ENCODE data around the gene PSMD10.

The PSMD10 gene, protein sequence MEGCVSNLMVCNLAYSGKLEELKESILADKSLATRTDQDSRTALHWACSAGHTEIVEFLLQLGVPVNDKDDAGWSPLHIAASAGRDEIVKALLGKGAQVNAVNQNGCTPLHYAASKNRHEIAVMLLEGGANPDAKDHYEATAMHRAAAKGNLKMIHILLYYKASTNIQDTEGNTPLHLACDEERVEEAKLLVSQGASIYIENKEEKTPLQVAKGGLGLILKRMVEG

GRCh38 chrX:108091264-108091877 is at the start of gene PSMD10, which contains the start of gene ATG4A:
PSMD10 (minus strand) TSS chrX:108091542; CDS start chrX:108091520, 22 bp downstream.
ATG4A (plus strand) TSS chrX:108091778; CDS start chrX:108091827, 49 bp downstream.
- peak; percentile 94 for DNase-seq

GRCh38 chrX:108138814-108139702 is 47.7 kb upstream of the PSMD10 start:
- no peak for DNase-seq

GRCh38 chrX:108134724-108135123 is 43.4 kb upstream of the PSMD10 start:
- no peak for DNase-seq

GRCh38 chrX:108132876-108133275 is 41.5 kb upstream of the PSMD10 start:
- DNase-seq = no peak

DNA sequence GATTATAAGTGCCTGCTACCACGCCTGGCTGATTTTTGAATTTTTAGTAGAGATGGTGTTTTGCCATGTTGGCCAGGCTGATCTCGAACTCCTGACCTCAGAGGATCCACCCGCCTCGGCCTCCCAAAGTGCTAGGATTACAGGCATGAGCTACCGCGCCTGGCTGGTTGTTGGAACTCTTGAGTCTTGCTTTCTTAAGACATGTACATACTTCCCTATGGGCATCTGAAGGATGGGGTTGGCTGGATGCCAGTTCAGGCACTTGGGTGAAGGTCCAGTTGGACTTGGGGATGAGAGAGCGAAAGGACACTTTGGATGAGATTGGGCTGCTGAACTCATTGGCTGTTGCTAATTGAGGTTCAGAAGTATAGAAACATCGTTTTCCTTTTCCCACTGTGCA is 40.7 kb upstream of the PSMD10 start:
- DNase-seq = no peak

DNA sequence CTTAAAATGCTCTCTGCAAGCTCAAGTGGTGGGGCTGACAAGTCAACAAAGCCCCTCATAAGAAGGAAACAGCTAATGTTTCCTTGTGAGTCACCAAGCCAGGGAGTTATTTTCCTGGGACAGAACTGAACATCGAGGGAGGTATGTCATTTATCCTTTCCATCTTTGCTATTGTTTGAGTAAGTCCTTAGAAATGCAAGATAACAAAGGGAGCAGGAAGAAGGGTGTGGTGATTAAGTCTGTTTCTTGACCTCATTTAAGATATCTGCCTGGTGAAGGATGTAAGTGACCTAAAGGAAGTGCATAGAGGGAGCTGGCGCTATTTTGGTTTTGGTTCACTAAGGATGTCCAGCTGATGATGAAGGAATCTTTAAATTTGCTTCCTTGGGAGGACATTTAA is 40.1 kb upstream of the PSMD10 start:
- no peak for DNase-seq

DNA sequence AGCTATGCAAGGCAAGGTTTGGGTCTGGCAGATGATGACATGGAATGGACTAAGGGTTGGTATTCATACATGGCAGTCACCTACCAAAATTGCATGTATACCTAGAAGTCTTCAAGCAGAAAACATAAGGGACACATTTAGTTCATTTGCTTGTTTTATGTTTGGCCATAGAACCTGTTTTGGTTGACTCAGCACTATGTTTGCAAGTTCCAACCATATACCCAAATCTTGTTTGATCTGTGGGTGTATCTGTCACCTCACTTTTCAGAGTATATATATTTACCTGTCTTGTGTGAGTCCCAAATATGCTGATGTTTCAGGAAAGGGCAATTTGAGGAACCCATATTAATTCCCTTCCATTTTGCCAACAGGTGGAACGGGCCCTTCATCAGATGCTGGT is 39.5 kb upstream of the PSMD10 start:
- DNase-seq = no peak

DNA sequence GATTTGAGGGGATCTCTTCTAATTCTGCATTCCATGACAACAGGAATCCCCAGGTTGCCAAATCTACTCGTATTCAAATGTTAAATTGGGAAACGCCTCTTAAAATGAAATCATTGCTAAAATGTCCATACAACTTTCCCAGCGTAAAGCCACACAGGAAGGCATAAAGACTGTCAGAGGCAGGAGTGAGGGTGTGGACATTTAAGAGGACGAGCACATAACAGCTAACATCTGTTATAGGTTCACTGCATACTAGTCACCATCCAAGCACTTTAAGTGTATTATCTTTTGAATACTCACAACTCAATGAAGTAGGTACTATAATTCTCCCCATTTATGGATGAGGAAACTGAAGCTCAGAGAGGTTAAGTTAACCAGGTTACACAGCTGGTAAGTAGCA is 35.8 kb upstream of the PSMD10 start:
- DNase-seq = no peak

DNA sequence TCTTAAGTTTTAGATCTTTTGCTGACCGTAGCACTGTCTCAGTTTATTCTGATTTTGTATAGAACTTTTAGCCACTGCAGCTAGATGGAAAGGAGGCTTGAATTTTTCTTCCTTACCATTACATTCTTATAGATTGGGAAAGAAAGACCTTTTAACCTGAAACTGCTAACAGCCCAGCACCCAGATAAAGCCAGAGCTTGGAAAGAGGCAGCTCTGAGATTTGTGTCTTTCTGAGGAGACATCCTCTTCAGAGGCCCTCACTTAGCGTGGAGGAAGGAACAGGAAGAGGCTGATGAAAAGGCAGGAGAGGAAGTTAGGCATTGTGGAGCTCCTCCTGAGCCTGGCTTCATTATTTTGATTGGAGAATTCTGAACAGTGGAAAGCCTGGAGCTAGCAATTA is 35.3 kb upstream of the PSMD10 start:
- no peak for DNase-seq

DNA sequence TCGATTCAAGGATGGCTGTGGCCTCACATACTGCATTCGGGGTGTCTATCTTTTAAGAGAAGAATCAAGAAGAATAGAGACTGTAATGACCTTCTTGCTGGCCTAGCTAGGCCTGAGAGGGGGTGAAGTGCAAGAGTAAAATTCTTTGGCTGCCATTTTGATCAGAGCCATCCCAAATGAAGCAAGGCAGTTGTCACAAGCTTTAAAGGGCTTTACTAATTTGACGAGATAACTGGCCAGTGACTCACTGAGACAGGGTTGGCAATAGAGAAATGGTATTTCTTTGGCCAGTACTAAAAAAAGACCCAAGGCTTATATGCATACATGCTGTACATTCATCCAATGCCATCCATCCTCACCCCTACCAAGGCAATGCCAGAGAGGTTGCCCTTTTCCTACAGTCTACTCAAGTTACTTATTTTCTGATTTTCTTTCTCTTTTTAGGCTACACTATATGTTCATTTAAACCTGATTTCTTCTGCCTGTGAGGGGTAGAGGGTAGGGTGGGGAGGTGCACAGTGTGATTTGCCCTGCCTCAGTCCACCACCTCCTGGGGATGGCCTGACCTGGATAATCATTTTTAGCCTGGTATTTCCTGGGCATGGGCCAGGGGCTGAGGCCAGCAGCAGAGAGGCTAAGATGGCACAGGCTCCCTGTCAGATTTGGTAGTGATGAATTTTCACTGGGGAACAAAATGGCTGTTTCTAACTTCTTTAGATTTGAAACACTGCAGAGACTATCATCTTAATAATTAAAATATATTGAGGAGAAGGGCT is 32.4 kb upstream of the PSMD10 start:
- no peak for DNase-seq

- no peak for DNase-seq
Measured at GRCh38 chrX:108122748-108123147, 31.4 kb upstream of the PSMD10 start.

- no peak for DNase-seq
Measured at GRCh38 chrX:108121291-108121690, 29.9 kb upstream of the PSMD10 start.

DNA sequence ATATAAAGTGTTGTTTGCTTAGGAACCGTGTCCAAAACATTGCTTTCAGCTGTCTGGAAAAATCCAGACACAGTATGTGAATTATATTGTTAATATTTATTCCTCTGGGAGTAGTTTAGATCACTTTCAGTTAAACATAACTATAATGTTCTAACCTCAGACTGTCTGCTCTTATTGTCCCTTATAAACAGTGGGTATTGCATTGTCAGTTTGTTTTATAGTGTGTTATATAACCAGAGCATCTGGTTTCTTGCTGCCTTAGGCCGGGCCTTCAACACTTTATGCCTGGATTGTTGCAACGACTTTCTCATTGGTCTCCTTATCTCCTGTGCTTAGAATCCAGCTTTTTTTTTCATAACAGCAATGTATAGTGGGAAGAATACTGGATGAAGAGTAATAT is 26.6 kb upstream of the PSMD10 start:
- peak; percentile 1 for DNase-seq

DNA sequence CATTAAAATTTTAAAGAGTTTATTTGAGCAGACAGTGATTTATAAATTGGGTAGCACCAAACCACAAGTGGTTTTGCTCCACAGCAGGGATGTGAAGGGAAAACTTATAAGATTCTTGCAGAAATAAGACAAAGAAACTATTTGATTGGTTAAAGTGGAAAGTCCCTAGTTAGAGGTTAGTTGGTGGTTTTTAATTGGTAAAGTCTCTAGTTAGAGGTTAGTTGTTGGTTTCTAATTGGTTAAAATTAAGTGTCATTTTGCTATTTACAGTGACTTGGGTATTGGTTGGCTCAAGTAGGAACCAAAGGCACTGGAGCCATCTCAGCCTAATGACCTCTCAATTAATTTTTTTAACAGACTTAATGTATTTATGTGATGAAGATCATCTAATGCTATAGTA is 23.2 kb upstream of the PSMD10 start:
- no peak for DNase-seq

- DNase-seq = no peak
Measured at GRCh38 chrX:108105473-108105872, 14.1 kb upstream of the PSMD10 start.

DNA sequence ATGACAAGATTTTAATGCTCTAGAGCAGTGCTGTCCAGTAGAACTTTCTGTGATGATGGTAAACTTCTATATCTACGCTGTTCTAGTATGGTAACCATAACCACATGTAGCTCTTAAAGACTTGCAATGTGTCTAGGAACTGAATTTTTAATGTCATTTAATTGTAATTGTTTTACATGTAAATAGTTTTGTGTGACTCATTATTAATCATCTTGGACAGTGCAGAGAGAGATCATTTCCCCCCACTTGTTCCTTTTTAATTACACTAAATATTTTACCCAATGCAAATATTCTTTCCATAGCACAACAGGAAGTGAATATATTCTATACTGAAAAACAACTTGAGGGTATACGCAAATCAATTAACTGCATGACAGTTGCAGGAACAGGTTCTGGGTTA is 6.0 kb upstream of the PSMD10 start:
- no peak for DNase-seq

GRCh38 chrX:108091878-108092291 is 543 bp upstream of the PSMD10 start:
- DNase-seq = peak; percentile 59

- DNase-seq = peak; percentile 25
Measured at GRCh38 chrX:108090491-108091263, 665 bp downstream of the PSMD10 start.

- no peak for DNase-seq
Measured at GRCh38 chrX:108088511-108088910, 2.8 kb downstream of the PSMD10 start.

DNA sequence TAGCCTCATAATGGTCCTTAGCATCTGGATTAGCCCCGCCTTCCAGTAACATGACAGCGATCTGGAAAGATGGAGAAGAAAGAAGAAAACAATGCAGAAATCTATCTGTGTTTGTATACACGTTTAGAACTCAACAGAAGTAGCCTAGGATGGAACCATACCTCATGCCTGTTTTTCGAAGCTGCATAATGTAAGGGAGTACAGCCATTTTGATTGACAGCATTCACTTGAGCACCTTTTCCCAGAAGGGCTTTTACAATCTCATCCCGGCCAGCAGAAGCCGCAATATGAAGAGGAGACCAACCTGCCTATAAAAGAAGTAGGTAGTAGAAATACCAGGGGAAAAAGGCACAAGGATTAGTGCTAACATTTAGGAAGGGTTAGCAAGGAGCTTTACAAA is 3.5 kb downstream of the PSMD10 start:
- DNase-seq = no peak

DNA sequence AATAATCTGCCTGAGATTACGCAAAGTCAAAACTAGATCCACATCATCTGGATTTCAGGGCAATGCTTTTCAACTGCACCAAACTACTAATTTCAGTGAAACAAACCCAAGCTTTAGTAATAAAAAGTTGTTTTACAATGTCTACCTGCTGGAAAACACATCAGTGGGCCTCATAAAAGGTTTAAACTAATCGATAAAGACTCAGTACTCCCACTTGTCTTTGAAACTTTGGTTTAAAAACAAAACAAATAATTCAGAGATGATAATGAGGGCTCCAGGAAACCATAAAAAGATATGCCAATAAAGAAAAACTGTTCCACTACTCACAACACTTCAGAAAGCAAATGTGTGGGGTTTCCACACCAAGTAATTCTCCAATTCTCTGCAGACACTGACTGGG is 10.2 kb downstream of the PSMD10 start:
- no peak for DNase-seq

DNA sequence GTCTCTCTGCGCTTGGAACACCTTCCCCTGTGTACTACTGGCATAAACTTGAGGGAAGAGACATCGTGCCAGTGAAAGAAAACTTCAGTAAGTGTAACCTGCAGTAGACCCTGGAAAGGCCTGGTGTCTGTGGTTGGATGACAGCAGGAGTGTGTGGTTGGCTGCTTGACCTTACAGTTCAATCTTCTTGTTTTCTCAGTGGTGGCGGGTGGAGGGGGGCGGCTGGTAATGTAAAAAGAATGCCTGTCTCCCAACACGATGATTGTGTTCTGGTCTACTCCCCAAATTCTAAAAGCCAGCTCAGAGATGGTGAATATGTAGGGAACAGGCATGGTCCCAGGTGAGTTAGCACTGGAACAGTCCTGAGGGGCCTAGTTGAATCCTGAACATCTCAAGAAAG is 18.6 kb downstream of the PSMD10 start:
- DNase-seq = no peak

All from NCI-H526 treated with DMSO at 0.1 percent for 48 hours (cell line).